Retina (tissue), 1 donor: ENCODE measurements around the gene PAQR5.

Source experiments
- DNase-seq: peaks from one replicate; pipeline ENCODE4 v3.0.0-alpha.2; 2016

The PAQR5 gene

GRCh38 chr15:69394556-69395282 is 96.0 kb downstream of the PAQR5 start:
- peak; percentile 96 for DNase-seq

- no peak for DNase-seq
Measured at GRCh38 chr15:69395460-69395859, 96.7 kb downstream of the PAQR5 start.

- DNase-seq = no peak
Measured at GRCh38 chr15:69395991-69396390, 97.3 kb downstream of the PAQR5 start.

- DNase-seq = no peak
Measured at GRCh38 chr15:69398491-69398891, 99.8 kb downstream of the PAQR5 start.

GRCh38 chr15:69400850-69401249 is 102.1 kb downstream of the PAQR5 start:
- no peak for DNase-seq

GRCh38 chr15:69402816-69403215 is 104.1 kb downstream of the PAQR5 start:
- no peak for DNase-seq

- no peak for DNase-seq
Measured at GRCh38 chr15:69403594-69403993, 104.9 kb downstream of the PAQR5 start.

GRCh38 chr15:69405110-69405509 is 106.4 kb downstream of the PAQR5 start:
- DNase-seq = no peak

GRCh38 chr15:69407719-69408400 is 109.1 kb downstream of the PAQR5 start:
- no peak for DNase-seq

GRCh38 chr15:69408841-69409240 is 110.1 kb downstream of the PAQR5 start:
- DNase-seq = no peak

- no peak for DNase-seq
Measured at GRCh38 chr15:69410248-69410874, 111.6 kb downstream of the PAQR5 start.

- DNase-seq = no peak
Measured at GRCh38 chr15:69412274-69412673, 113.6 kb downstream of the PAQR5 start.

GRCh38 chr15:69412701-69413100 is 114.0 kb downstream of the PAQR5 start:
- DNase-seq = no peak

GRCh38 chr15:69413822-69414700 is 115.3 kb downstream of the PAQR5 start, which contains the start of gene KIF23:
Gene KIF23, plus strand, starts transcription at chr15:69414349. Its CDS starts 117 bp downstream, at chr15:69414466.
- DNase-seq = peak; percentile 94

GRCh38 chr15:69414701-69415167 is 116.0 kb downstream of the PAQR5 start:
- peak; percentile 80 for DNase-seq

- no peak for DNase-seq
Measured at GRCh38 chr15:69415381-69415780, 116.7 kb downstream of the PAQR5 start.

- DNase-seq = no peak
Measured at GRCh38 chr15:69417581-69417980, 118.9 kb downstream of the PAQR5 start.

GRCh38 chr15:69421498-69421897 is 122.8 kb downstream of the PAQR5 start:
- DNase-seq = no peak

GRCh38 chr15:69422336-69422895 is 123.7 kb downstream of the PAQR5 start:
- no peak for DNase-seq

GRCh38 chr15:69424001-69424400 is 125.3 kb downstream of the PAQR5 start:
- no peak for DNase-seq

GRCh38 chr15:69424748-69425413 is 126.2 kb downstream of the PAQR5 start:
- no peak for DNase-seq

GRCh38 chr15:69433831-69434230 is 135.1 kb downstream of the PAQR5 start:
- no peak for DNase-seq
